NOMO-1 treated with DMSO at 0.1 percent for 48 hours (cell line): Measurements from ENCODE around the gene MAP2.

ENCODE experiments used
- DNase-seq: peaks from one replicate; lab custom pipeline; 2025; ENCODE audit not compliant: unreplicated experiment; lab: John Stamatoyannopoulos, UW

The MAP2 gene, protein sequence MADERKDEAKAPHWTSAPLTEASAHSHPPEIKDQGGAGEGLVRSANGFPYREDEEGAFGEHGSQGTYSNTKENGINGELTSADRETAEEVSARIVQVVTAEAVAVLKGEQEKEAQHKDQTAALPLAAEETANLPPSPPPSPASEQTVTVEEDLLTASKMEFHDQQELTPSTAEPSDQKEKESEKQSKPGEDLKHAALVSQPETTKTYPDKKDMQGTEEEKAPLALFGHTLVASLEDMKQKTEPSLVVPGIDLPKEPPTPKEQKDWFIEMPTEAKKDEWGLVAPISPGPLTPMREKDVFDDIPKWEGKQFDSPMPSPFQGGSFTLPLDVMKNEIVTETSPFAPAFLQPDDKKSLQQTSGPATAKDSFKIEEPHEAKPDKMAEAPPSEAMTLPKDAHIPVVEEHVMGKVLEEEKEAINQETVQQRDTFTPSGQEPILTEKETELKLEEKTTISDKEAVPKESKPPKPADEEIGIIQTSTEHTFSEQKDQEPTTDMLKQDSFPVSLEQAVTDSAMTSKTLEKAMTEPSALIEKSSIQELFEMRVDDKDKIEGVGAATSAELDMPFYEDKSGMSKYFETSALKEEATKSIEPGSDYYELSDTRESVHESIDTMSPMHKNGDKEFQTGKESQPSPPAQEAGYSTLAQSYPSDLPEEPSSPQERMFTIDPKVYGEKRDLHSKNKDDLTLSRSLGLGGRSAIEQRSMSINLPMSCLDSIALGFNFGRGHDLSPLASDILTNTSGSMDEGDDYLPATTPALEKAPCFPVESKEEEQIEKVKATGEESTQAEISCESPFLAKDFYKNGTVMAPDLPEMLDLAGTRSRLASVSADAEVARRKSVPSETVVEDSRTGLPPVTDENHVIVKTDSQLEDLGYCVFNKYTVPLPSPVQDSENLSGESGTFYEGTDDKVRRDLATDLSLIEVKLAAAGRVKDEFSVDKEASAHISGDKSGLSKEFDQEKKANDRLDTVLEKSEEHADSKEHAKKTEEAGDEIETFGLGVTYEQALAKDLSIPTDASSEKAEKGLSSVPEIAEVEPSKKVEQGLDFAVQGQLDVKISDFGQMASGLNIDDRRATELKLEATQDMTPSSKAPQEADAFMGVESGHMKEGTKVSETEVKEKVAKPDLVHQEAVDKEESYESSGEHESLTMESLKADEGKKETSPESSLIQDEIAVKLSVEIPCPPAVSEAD (N-terminal part only)

GRCh38 chr2:209423562-209424198 lies at the start of gene MAP2:
Gene MAP2 (plus strand): TSS chr2:209424047. CDS start chr2:209653171, 229,124 bp downstream.
- DNase-seq, result peak; percentile 69

- no peak for DNase-seq
Observed at GRCh38 chr2:209376686-209377085, 47.2 kb upstream of the MAP2 start.

DNA sequence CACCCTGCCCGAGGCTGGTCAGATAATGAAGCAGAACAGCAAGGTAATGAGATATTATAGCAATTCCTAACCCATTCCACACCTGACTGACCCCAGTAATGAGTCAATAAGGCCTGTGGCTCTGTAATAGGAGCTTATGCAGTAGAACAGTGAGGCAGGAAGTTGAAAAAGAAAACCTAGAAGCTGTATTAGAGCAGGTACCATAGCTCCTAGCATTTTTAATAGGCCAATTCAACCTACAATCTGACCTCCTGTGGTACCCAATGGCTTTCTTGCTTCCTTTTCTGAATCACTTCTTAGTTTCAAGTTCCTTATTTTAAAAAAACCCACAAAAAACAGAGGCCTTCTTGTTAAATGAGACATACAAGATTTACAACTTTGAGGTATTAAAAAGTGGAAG lies 43.6 kb upstream of the MAP2 start:
- DNase-seq, result peak; percentile 98

GRCh38 chr2:209381091-209381490 lies 42.8 kb upstream of the MAP2 start:
- no peak for DNase-seq

DNA sequence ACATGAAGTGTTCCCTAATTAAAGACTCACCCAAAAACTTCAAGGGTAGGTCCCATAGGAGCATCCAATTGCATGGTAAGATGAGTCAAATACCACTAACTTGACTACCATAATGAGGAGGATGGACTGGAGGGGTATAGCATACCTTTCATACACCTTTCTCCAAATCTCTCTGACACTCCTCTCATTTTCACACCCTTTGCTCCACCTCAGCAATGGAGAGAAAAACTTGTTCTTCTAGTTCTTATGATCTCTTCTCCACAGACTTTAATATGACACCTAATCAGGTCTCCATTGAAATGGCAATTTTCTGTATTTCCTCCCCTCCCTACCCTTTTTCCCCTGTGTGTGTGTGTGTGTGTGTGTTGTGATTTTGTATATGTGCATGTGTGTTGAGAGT lies 41.1 kb upstream of the MAP2 start:
- DNase-seq, result no peak

GRCh38 chr2:209383212-209383611 lies 40.6 kb upstream of the MAP2 start:
- peak; percentile 84 for DNase-seq

DNA sequence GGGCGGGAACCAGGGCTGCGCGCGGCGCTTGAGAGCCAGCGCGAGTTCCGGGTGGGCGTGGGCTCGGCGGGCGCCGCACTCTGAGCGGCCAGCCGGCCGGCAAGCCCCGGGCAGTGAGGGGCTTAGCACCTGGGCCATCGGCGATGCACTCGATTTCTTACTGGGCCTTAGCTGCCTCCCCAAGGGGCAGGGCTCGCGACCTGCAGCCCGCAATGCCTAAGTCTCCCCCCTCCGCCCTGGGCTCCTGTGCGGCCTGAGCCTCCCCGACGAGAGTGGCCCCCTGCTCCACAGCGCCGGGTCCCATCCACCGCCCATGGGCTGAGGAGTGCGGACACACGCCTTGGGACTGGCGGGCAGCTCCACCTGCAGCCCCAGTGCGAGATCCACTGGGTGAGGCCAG lies 36.5 kb upstream of the MAP2 start:
- DNase-seq, result no peak

DNA sequence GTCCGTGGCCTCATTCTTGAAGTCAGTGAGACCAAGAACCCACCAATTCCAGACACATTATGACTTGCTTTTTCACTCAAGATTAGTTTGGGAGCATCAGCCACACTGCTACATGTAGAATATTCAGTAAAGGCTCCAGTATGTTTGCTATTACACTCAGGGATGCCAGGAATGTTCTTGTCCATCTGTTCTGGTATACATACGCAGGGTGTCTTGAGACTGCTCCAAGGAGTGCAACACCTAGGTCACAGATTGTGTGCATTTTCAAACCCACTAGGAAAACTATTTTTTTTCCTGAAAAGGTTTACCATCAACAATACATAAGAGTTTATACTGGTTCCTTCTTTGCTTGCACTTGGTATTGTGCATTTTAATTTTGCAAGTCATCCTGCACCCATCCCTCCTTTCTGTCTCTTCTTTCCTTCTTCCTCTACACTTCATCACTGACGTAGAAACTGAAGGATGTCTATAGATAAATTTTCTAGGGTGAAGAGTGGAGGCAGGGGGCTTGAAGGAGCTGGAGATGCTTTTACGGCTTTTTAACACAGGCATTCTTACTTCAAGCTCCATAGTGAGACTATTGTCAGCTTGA lies 35.3 kb upstream of the MAP2 start:
- no peak for DNase-seq

- no peak for DNase-seq
Observed at GRCh38 chr2:209389171-209389618, 34.7 kb upstream of the MAP2 start.

- no peak for DNase-seq
Observed at GRCh38 chr2:209390839-209391238, 33.0 kb upstream of the MAP2 start.

DNA sequence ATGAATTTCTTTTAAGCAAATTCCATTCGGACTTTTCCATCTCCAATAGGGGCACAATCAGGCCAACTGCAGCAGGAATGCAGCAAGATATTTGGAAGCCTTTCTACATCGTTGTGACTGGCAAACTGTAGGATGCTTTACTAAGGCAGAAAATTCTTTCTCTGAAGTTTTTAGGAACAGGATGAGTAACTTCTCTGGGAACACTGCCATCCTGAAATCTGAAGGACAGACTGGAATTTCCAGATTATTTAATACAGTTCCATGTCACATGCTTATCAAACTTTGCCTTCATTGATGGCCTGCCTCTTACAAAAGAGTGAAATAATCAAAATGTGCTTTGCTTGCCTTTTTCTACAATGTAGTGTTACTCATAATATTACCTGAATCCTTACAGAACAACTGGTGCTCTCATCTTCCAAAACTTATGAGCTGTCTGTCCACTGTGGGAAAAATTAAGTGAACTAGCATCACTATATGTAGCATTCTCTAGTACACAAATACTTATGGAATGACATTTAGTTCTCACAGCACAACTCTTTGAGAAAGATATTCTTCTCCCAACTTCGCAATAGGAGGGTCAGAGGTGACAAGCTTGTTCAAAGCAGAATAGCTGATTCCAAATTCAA lies 32.0 kb upstream of the MAP2 start:
- DNase-seq, result no peak

DNA sequence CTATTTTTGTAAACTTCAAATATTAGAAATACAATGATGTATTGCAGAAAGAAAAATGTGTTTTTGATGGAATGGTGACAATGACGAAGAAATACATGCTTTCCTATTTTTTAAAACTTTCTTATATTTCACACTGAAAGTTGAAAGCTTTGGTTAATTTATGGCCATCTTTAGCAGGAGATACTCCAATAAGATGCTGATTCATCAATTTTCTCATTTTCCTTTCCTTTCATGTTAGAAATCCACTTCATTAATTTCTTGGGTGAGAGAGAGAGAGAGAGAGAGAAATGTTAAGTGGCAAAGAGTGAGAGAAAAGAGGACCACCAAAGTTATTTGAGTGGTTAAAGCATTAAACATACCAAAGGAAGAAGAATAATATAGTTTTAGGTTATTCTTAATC lies 28.6 kb upstream of the MAP2 start:
- no peak for DNase-seq

- no peak for DNase-seq
Observed at GRCh38 chr2:209395652-209396051, 28.2 kb upstream of the MAP2 start.

GRCh38 chr2:209398463-209398862 lies 25.4 kb upstream of the MAP2 start:
- no peak for DNase-seq

- no peak for DNase-seq
Observed at GRCh38 chr2:209401788-209402187, 22.1 kb upstream of the MAP2 start.

GRCh38 chr2:209411296-209411695 lies 12.6 kb upstream of the MAP2 start:
- no peak for DNase-seq

- DNase-seq, result no peak
Observed at GRCh38 chr2:209411718-209412117, 12.1 kb upstream of the MAP2 start.

DNA sequence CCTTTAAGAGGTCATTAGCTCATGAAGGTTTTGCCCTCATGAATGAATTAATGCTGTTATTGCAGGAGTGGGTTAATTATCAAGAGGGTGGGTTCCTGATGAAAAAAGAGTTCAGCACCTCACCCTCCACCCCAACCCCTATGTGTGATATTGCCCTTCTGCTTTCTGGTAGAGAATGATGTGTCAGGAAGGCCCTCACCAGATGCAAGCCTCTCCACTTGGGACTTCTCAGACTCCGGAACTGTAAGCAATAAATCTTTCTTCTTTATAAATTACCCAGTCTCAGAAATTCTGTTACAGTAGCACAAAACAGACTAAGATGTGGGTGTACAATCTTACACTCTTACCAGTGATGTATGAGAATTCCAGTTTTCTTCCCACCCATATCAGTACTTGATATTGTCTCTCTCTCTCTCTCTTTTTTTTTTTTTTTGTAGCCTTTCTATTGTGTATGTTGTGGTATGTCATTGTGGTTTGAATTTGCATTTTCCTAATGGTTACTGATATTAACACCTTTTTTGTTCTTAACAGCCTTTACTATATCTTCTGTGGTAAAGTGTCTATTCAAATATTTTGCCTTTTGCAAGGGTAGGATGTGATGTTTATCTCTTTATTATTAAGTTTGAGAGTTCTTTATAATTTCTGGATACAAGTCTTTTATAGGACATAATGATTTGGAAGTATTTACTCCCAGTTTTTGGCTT lies 10.4 kb upstream of the MAP2 start:
- no peak for DNase-seq

GRCh38 chr2:209416913-209417312 lies 6.9 kb upstream of the MAP2 start:
- DNase-seq, result no peak
